Breast epithelium (tissue), 4 donors: ENCODE measurements around the gene KRT12. TPM values are rescaled to one million over a fixed set of nuclear protein-coding genes. Genes with fewer than 3 reads are reported as not detected.

Experiments used
- DNase-seq, 2 donors: peaks; one replicate each; pipeline ENCODE4 v3.0.0-alpha.2; 2019; ENCODE audit warnings: low spot score in 2 of 2
- H3K27ac ChIP-seq, 2 donors: fragments of 200-600 bp; sonication (generic) in 1 of 2; one replicate each; pipeline ENCODE4 v1.5.1; 2016 to 2019; ENCODE audit warnings: mild to moderate bottlenecking in 1 of 2
- H3K27me3 ChIP-seq, 2 donors: fragments of 200-600 bp; sonication (generic) in 1 of 2; one replicate each; pipeline versions ENCODE4 v1.5.1 to v1.6.0; 2017 to 2019; ENCODE audit warnings: control low read depth in 1 of 2, mild to moderate bottlenecking in 1 of 2
- H3K36me3 ChIP-seq: fragments of 200-600 bp; one replicate; pipeline ENCODE4 v1.5.1; 2019
- H3K4me1 ChIP-seq, 2 donors: fragments of 200-600 bp; sonication (generic); one replicate each; pipeline ENCODE4 v1.5.1; 2016 to 2019; ENCODE audit warnings: control low read depth in 1 of 2
- H3K4me3 ChIP-seq, 3 donors: fragments of 200-600 bp; sonication (generic); 1 replicate in 2 of 3; 2 replicates in 1 of 3; pipeline ENCODE4 v1.5.1; 2016 to 2019; ENCODE audit warnings: mild to moderate bottlenecking in 3 of 3, moderate library complexity in 2 of 3
- H3K9me3 ChIP-seq, 2 donors: fragments of 200-600 bp; sonication (generic) in 1 of 2; one replicate each; pipeline ENCODE4 v1.5.1; 2016 to 2019; ENCODE audit warnings: control low read depth in 1 of 2
- CTCF ChIP-seq, 3 donors: fragments of 450-650 bp; IDR thresholded peaks; one replicate each; pipeline ENCODE4 v1.5.1; 2016 to 2017; ENCODE audit warnings: antibody characterized with exemption in 3 of 3, mild to moderate bottlenecking in 3 of 3, moderate library complexity in 3 of 3
- POLR2A ChIP-seq: fragments of 450-650 bp; IDR thresholded peaks from one replicate; pipeline ENCODE4 v1.6.1; 2016; ENCODE audit warnings: antibody characterized with exemption, mild to moderate bottlenecking, moderate library complexity
- POLR2AphosphoS5 ChIP-seq, 3 donors: sonication (generic); formaldehyde crosslinking; IDR thresholded peaks; one replicate each; pipeline ENCODE4 v1.6.1; 2017; ENCODE audit warnings: antibody characterized with exemption in 3 of 3
- intact Hi-C: fragments of 100-400 bp; cut with DNase I; formaldehyde crosslinking; loops from one replicate; pipeline ENCODE4 v1.15.1; 2023; ENCODE audit warnings: low total_unique reads
- total RNA-seq, 3 donors: library from RNA; depleted of rRNA; stranded (reverse); fragments of >200 nt; gene quantifications; one replicate each; pipeline ENCODE4 v1.1.0, GENCODE V29; 2016

The KRT12 gene
- total RNA-seq, 3 donors from 2014 or later: not detected

DNA sequence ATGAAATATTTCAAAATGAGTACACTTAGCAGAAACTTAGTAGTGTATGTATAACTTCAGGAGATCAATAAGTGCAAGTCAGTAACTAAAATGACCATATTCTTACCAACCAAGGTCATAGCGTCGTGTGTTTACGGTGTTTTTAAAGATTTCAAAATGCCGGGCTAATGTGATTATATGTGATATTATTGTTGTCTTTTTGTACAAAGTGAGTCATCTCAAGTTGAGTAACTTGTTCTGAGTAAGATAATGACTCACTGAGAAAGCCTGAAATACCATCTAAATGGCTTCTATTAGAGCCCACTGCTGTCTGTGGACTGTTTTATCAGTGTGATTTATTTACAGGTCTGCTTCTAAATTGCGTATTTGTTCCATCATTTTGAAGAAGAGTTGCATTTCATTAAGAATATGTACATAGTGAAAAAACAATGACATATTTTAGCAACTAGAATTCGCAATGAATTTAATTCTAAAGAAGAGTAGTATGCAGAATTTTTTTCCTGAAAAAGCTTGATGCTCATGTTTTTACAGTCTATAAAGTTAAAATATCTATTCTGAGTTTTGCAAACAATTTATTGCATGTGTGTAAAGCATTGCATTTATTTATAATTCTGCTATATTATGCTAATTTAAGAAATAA, 12.7 kb downstream of the KRT12 start:
- Histone ChIP-seq H3K27ac (peak overlapping the region in 1 of 2 donors; percentile 36), H3K9me3 (no peaks in the 10 kb centered on the region), H3K4me3 (no peak overlapping the region), H3K27me3 (no peaks in the 10 kb centered on the region), H3K4me1 (no peaks in the 10 kb centered on the region), H3K36me3 (no peaks in the 10 kb centered on the region)
- intact Hi-C loops: no loop called here
- no peak for TF ChIP-seq POLR2A
- no peak for DNase-seq

DNA sequence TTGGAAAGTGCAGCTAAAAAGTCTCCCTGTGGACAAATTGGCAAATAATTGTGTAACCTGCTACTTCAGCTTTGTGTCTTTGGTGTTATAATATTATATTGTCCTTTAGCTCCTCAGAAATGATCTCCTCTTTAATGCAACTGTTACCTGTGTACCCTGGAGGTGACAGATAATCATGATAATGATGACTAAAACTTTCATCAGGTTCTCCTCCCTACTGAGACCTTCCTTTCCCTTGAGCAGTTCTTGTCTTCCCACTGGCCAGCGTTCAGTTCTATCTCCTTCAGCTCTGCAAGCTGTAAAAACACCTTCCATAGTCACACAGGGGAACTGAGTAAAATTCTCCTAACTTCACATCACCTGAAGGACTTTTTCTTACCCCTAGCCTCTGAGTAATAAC, 14.7 kb downstream of the KRT12 start:
- no peaks in the 10 kb centered on the region for H3K27me3 ChIP-seq
- no peaks in the 10 kb centered on the region for H3K36me3 ChIP-seq
- no peak for DNase-seq
- no peaks in the 10 kb centered on the region for H3K4me1 ChIP-seq
- H3K9me3 ChIP-seq: no peaks in the 10 kb centered on the region
- H3K27ac ChIP-seq: no peak overlapping the region
- TF ChIP-seq CTCF (IDR thresholded peaks at IDR 0.05) (no peak), POLR2AphosphoS5 (IDR thresholded peaks at IDR 0.05) (no peak), POLR2A (no peak)
- no peak overlapping the region for H3K4me3 ChIP-seq
- intact Hi-C loops: no loop called here

DNA sequence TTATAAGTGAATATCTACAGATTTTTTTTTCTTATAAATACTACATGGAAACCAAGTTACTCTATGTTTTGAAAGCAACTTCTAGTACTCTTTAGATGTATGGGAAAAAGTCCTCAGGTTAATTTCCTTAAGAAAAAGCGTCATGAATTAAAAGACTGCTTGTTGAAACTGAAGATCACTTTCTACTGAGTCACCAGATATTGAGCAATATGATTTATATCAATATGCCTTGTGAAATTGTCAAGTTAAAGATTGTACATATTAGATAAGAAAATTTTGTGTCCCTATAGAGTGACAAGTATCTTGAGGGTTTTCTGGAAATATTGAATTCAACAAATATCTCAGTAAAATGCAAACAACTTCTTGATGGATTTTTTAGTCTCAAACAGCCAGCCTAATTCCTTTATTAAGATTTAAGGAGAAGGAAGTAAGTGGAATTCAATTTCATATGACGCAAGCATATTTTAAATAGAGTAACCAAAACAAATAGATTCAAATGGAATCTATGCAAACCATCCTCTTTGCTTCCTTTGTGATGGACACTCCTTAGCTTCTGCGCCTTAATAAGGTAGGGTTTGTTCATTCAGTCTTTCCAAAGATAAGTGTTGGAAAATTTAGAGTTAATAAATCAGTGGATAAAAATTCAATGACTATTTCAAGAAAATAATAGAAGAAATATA, 16.6 kb downstream of the KRT12 start:
- intact Hi-C loops: no loop called here
- TF ChIP-seq POLR2AphosphoS5 (IDR thresholded peaks at IDR 0.05) (no peak), CTCF (IDR thresholded peaks at IDR 0.05) (no peak), POLR2A (no peak)
- Histone ChIP-seq H3K27me3 (no peaks in the 10 kb centered on the region), H3K27ac (peak overlapping the region in 1 of 2 donors; percentile 8), H3K4me1 (no peaks in the 10 kb centered on the region), H3K9me3 (no peaks in the 10 kb centered on the region), H3K4me3 (no peak overlapping the region), H3K36me3 (no peaks in the 10 kb centered on the region)
- no peak for DNase-seq

- intact Hi-C loops: no loop called here
- peak overlapping the region in 1 of 2 donors; percentile 8 for H3K27ac ChIP-seq
- no peaks in the 10 kb centered on the region for H3K27me3 ChIP-seq
Observed at GRCh38 chr17:40849723-40850122, 17.3 kb downstream of the KRT12 start.

GRCh38 chr17:40848583-40849235, 18.3 kb downstream of the KRT12 start:
- Histone ChIP-seq H3K27ac (no peak overlapping the region), H3K4me3 (no peak overlapping the region), H3K9me3 (no peaks in the 10 kb centered on the region), H3K4me1 (no peaks in the 10 kb centered on the region), H3K36me3 (no peaks in the 10 kb centered on the region), H3K27me3 (no peaks in the 10 kb centered on the region)
- DNase-seq: no peak
- TF ChIP-seq CTCF (IDR thresholded peaks at IDR 0.05) (no peak), POLR2AphosphoS5 (IDR thresholded peaks at IDR 0.05) (no peak), POLR2A (no peak)
- intact Hi-C loops: no loop called here

More at GRCh38 chr17:40849723-40850122, 17.3 kb downstream of the KRT12 start:
- H3K9me3 ChIP-seq: no peaks in the 10 kb centered on the region
- DNase-seq: no peak
- no peaks in the 10 kb centered on the region for H3K4me1 ChIP-seq
- no peak overlapping the region for H3K4me3 ChIP-seq
- TF ChIP-seq CTCF (IDR thresholded peaks at IDR 0.05) (no peak), POLR2AphosphoS5 (IDR thresholded peaks at IDR 0.05) (no peak), POLR2A (no peak)
- H3K36me3 ChIP-seq: no peaks in the 10 kb centered on the region
